GM12878 (cell line): ENCODE measurements around the gene BMERB1. TPM values are rescaled to one million over a fixed set of nuclear protein-coding genes. Genes with fewer than 3 reads are reported as not detected.

Source experiments
- ATAC-seq: fragments of 200-7000 bp; cut with Tn5 transposase; 3 replicates; pipeline ENCODE4 v1.9.1; 2020; ENCODE audit warnings: mild to moderate bottlenecking, moderate library complexity
- BruUV-seq: library from RNA; stranded (reverse); fragments of 400-500 nt; replicated peaks from 2 replicates; lab custom pipeline; 2021; lab: Mats Ljungman, UMichigan
- CTCF ChIA-PET: fragments of 300-600 bp; sonication (Branson Sonifier 250); formaldehyde crosslinking; extraction: SDS; loops from one replicate; lab custom pipeline; 2021; ENCODE audit warnings: inconsistent platforms; lab: Yijun Ruan, JAX
- POLR2A ChIA-PET: fragments of 350-600 bp; formaldehyde crosslinking; extraction: SDS; loops from one replicate; lab custom pipeline; 2021; ENCODE audit warnings: inconsistent platforms; lab: Charles Lee
- RAD21 ChIA-PET: fragments of 300-600 bp; sonication (Branson Sonifier 250); formaldehyde crosslinking; loops from one replicate; lab custom pipeline; 2023; ENCODE audit warnings: antibody characterized with exemption; ENCODE audit not compliant: unreplicated experiment; lab: Charles Lee
- SMC1A ChIA-PET: fragments of 300-600 bp; sonication (Branson Sonifier 250); formaldehyde crosslinking; loops from one replicate; lab custom pipeline; 2023; ENCODE audit not compliant: unreplicated experiment, uncharacterized antibody; lab: Charles Lee
- DNase-seq: peaks from one replicate; pipeline ENCODE4 v3.0.0-alpha.2; 2011; ENCODE audit warnings: low read depth, low spot score
- FAIRE-seq: peaks from 3 replicates; lab custom pipeline; 2011; peaks lifted over from hg19 to GRCh38; lab: Jason Lieb, UNC
- H2AFZ ChIP-seq: 2 replicates; pipeline ENCODE4 v1.6.0; 2011; ENCODE audit warnings: low read depth, low read length, control low read depth; ENCODE audit not compliant: control insufficient read depth
- H3K27ac ChIP-seq: 2 replicates; pipeline ENCODE4 v1.5.1; 2011; ENCODE audit warnings: control low read depth; ENCODE audit not compliant: control insufficient read depth, insufficient read depth
- H3K27me3 ChIP-seq, 2 experiments: replicated peaks in 1 of 2; 2 replicates each; pipeline versions ENCODE4 v1.6.0 to v1.6.1; 2011; ENCODE audit warnings: low read length in 1 of 2; ENCODE audit not compliant: control insufficient read depth in 2 of 2, insufficient read depth in 2 of 2
- H3K36me3 ChIP-seq, 2 experiments: 2 replicates each; pipeline ENCODE4 v1.5.1; 2011; ENCODE audit warnings: low read length in 1 of 2; ENCODE audit not compliant: control insufficient read depth in 2 of 2, insufficient read depth in 2 of 2
- H3K4me1 ChIP-seq: 2 replicates; pipeline ENCODE4 v1.6.1; 2011; ENCODE audit warnings: mild to moderate bottlenecking, low read length, moderate library complexity, mixed read lengths; ENCODE audit not compliant: control insufficient read depth, insufficient read depth
- H3K4me2 ChIP-seq: 2 replicates; pipeline ENCODE4 v1.6.0; 2011; ENCODE audit warnings: control low read depth; ENCODE audit not compliant: control insufficient read depth, insufficient read depth
- H3K4me3 ChIP-seq: fragments of 200-600 bp; sonication (generic); 2 replicates; pipeline ENCODE4 v1.5.1; 2016
- H3K79me2 ChIP-seq: 2 replicates; pipeline ENCODE4 v1.6.0; 2011; ENCODE audit warnings: low read length; ENCODE audit not compliant: control insufficient read depth, insufficient read depth
- H3K9ac ChIP-seq: 2 replicates; pipeline ENCODE4 v1.8.0; 2011; ENCODE audit warnings: low read length, control low read depth, mixed read lengths; ENCODE audit not compliant: control insufficient read depth, insufficient read depth
- H3K9me3 ChIP-seq: replicated peaks from 3 replicates; pipeline ENCODE4 v1.5.1; 2011; ENCODE audit warnings: mild to moderate bottlenecking, low read length; ENCODE audit not compliant: control insufficient read depth, insufficient read depth
- H4K20me1 ChIP-seq: 2 replicates; pipeline ENCODE4 v1.6.0; 2011; ENCODE audit not compliant: control insufficient read depth, insufficient read depth
- ASH2L ChIP-seq: fragments of 300-600, 200-600 bp; sonication (generic); IDR thresholded peaks from 2 replicates; pipeline ENCODE4 v1.6.1; 2017; ENCODE audit warnings: low read depth, mild to moderate bottlenecking, borderline replicate concordance
- CHD1 ChIP-seq: IDR thresholded peaks from 2 replicates; pipeline ENCODE4 v1.6.1; 2012; ENCODE audit warnings: low read depth, low read length, improper control_type of control experiment
- CHD2 ChIP-seq: IDR thresholded peaks from 2 replicates; pipeline ENCODE4 v1.6.1; 2011; ENCODE audit warnings: low read depth, low read length, improper control_type of control experiment, borderline replicate concordance
- CTCF ChIP-seq, 3 experiments: IDR thresholded peaks in 2 of 3; conservative IDR thresholded peaks in 1 of 3; 2 replicates each; pipeline ENCODE4 v1.5.1; 2011; ENCODE audit warnings: low read depth in 3 of 3, low read length in 3 of 3, mild to moderate bottlenecking in 3 of 3, control low read depth in 2 of 3, moderate library complexity in 2 of 3, inconsistent platforms in 1 of 3, mixed read lengths in 1 of 3; ENCODE audit not compliant: control insufficient read depth in 2 of 3, insufficient read depth in 1 of 3; ENCODE audit errors: extremely low read depth in 1 of 3
- EED ChIP-seq: sonication (generic); IDR thresholded peaks from 2 replicates; pipeline ENCODE4 v1.6.1; 2016; ENCODE audit warnings: antibody characterized with exemption, low read depth
- FOS ChIP-seq: IDR thresholded peaks from 3 replicates; pipeline ENCODE4 v1.6.1; 2011; ENCODE audit warnings: borderline replicate concordance; ENCODE audit not compliant: insufficient read length; ENCODE audit errors: extremely low read depth
- MYC ChIP-seq: IDR thresholded peaks from 2 replicates; pipeline ENCODE4 v1.6.1; 2011; ENCODE audit warnings: mild to moderate bottlenecking, low read length, moderate library complexity, inconsistent platforms; ENCODE audit not compliant: insufficient read depth, insufficient replicate concordance, insufficient read length, severe bottlenecking
- POLR2AphosphoS5 ChIP-seq: IDR thresholded peaks from 2 replicates; pipeline ENCODE4 v1.6.1; 2011; ENCODE audit warnings: mild to moderate bottlenecking, low read length, inconsistent platforms
- REST ChIP-seq: IDR thresholded peaks from 2 replicates; pipeline ENCODE4 v1.6.1; 2012; ENCODE audit warnings: mild to moderate bottlenecking, low read depth, low read length
- SKIL ChIP-seq: fragments of 450-650 bp; IDR thresholded peaks from 2 replicates; pipeline ENCODE4 v1.6.1; 2017; ENCODE audit warnings: mild to moderate bottlenecking, low read depth, inconsistent platforms; ENCODE audit not compliant: poor library complexity, severe bottlenecking
- SPI1 ChIP-seq: IDR thresholded peaks from 2 replicates; pipeline ENCODE4 v1.6.1; 2011; ENCODE audit warnings: low read depth, mild to moderate bottlenecking, low read length, moderate library complexity, borderline replicate concordance; ENCODE audit not compliant: insufficient read depth
- TAF1 ChIP-seq: IDR thresholded peaks from 2 replicates; pipeline ENCODE4 v1.6.1; 2011; ENCODE audit warnings: mild to moderate bottlenecking, low read depth, low read length, borderline replicate concordance
- ZNF384 ChIP-seq: IDR thresholded peaks from 2 replicates; pipeline ENCODE4 v1.6.1; 2012; ENCODE audit warnings: low read depth, mild to moderate bottlenecking, low read length, improper control_type of control experiment, borderline replicate concordance
- ZNF622 ChIP-seq: fragments of 450-650 bp; IDR thresholded peaks from 2 replicates; pipeline ENCODE4 v1.6.1; 2017; ENCODE audit warnings: mild to moderate bottlenecking, inconsistent platforms
- ZZZ3 ChIP-seq: IDR thresholded peaks from 2 replicates; pipeline ENCODE4 v1.6.1; 2011; ENCODE audit warnings: low read depth; ENCODE audit not compliant: control insufficient read depth, insufficient read length
- WGBS: methylation state at CpG from one replicate; pipeline ENCODE4 v1.1.6; 2016; ENCODE audit warnings: low lambda C conversion rate; ENCODE audit not compliant: insufficient replicate concordance, insufficient coverage; ENCODE audit errors: missing lambda C conversion rate; 5-methylcytosine and 5-hydroxymethylcytosine counted together
- in situ Hi-C: fragments of 300-500 bp; cut with MboI; formaldehyde crosslinking; loops from 9 replicates; pipeline ENCODE4 v1.14.3; 2018; ENCODE audit warnings: mixed read lengths
- intact Hi-C: fragments of 100-400 bp; cut with micrococcal nuclease; formaldehyde crosslinking; loops from one replicate; pipeline ENCODE4 v1.14.2; 2022; ENCODE audit not compliant: unreplicated experiment
- polyA plus RNA-seq, 11 experiments: library from polyadenylated mRNA; depleted of rRNA in 4 of 11; unstranded in 6 of 11; stranded (reverse) in 5 of 11; fragments of >200 nt; fragmentation: Nextera tagmentation in 4 of 11; fragmentation: Illumina TruSeq in 1 of 11; extraction: Ambion mirVana in 4 of 11; extraction: Trizol in 1 of 11; gene quantifications; 1 replicate in 1 of 11; 2 replicates in 10 of 11; pipeline versions ENCODE4 v1.2.1 to v1.2.3, GENCODE V29; 2011 to 2016; ENCODE audit warnings: inconsistent platforms in 2 of 11, missing spikeins in 2 of 11, low read depth in 1 of 11
- total RNA-seq, 4 experiments: library from RNA; depleted of rRNA in 3 of 4; stranded (reverse); fragments of >200 nt in 3 of 4; fragmentation: Illumina TruSeq in 1 of 4; extraction: Trizol in 1 of 4; gene quantifications; 2 replicates each; pipeline versions ENCODE4 v1.2.1 to v1.2.3, GENCODE V29; 2013 to 2021

Gene BMERB1
- total and polyA plus RNA-seq, 10 of the 15 experiments (the other 5 are each of a cell fraction or from before 2014, with no cell fraction given), result 0.05 to 0.68 (median 0.34) TPM

- WGBS, result 41% methylated on average over 5 of the region's 5 CpGs
- FAIRE-seq (no peak), DNase-seq (no peak), ATAC-seq (no peak)
- Histone ChIP-seq H3K4me1 (no peaks in the 10 kb centered on the region), H3K27ac (no peak overlapping the region), H3K9me3 (no peaks in the 10 kb centered on the region; the same call in 2 of the 3 replicates), H3K79me2 (no peaks in the 10 kb centered on the region), H4K20me1 (no peaks in the 10 kb centered on the region), H3K9ac (no peak overlapping the region), H3K4me2 (no peak overlapping the region), H2AFZ (no peak overlapping the region), H3K36me3 (no peaks in the 10 kb centered on the region), H3K4me3 (no peak overlapping the region), H3K27me3 (no peaks in the 10 kb centered on the region; a peak in 1 of 4 replicates)
- ChIA-PET CTCF (interaction anchor here (1.8 kb wide), 1 partner anchor 12 kb away, joined by 4 read pairs; no protein-coding TSS in a partner anchor), RAD21 (interaction anchor here (1.7 kb wide), 1 partner anchor 104 kb away, joined by 3 read pairs; the partner anchor contains the start of gene MARF1), POLR2A (no interaction called here), SMC1A (interaction anchor here (1.2 kb wide), 2 partner anchors 10 to 13 kb away, joined by 3 to 6 read pairs; no protein-coding TSS in a partner anchor)
- in situ Hi-C loops, result no loop called here
- BruUV-seq, result no TSS peak
- TF ChIP-seq ZNF384 (no peak), CHD1 (no peak), ASH2L (no peak), SPI1 (no peak), REST (no peak), POLR2AphosphoS5 (no peak), SKIL (no peak), ZZZ3 (no peak), ZNF622 (no peak), EED (no peak), TAF1 (no peak), CHD2 (no peak), FOS (no peak), MYC (no peak), CTCF (IDR thresholded peaks at IDR 0.05 in 2 of 3, conservative IDR thresholded peaks at IDR 0.05 in 1 of 3; ENCODE audit: control insufficient read depth in 2 of 3, extremely low read depth in 1 of 3, insufficient read depth in 1 of 3, low read depth in 3 of 3, low read length in 3 of 3) (no peak)
- intact Hi-C loops, result no loop called here
These were observed 104.1 kb downstream of the BMERB1 start for GRCh38 chr16:15538507-15538906.
